ENCODE measurements around the gene ADORA3. TPM values are rescaled to one million over a fixed set of nuclear protein-coding genes. Genes with fewer than 3 reads are reported as not detected.
"Not testable (repeated sequence)": the region's sequence is repeated elsewhere in the genome, so short reads cannot be mapped to it uniquely, and the experiment has no call there.

ADORA3 gene
- not detected for polyA plus RNA-seq (2012; ENCODE audit: insufficient read depth, insufficient read length)

DNA sequence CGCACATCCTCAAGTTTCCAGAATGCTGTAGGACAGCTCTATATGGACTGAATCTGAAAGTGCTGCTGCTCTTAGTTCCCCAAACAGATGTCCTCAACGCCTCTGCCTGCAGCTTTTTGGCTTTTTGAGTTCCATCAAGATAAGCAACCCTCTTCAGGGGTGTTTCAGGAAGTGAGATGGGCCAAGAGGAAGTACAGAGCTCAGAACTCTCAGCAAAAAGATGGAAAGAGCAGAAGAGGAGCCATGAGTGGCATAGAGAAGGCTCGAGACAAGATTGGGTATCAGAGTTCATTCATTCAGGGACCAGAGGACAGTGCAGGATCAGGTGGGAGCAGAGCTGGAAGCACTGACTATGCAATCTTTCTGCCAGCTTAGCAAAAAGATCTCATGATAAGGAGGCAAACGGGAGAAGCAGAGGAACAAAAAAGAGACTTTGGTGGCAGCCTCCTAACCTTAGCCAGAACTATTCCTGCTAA is at the start of gene ADORA3, which contains the start of gene TMIGD3:
Gene ADORA3, minus strand, starts transcription at position 49 of the 476 bp plus-strand sequence. CDS start 279 bp downstream, outside the sequence.
Gene TMIGD3, minus strand, starts transcription at position 49 of the 476 bp plus-strand sequence. CDS start 279 bp downstream, outside the sequence.
- DNase-seq (ENCODE audit: low read depth, low spot score) = peak; percentile 55
- no peak within 1 kb of the TSS for H3K4me3 ChIP-seq (ENCODE audit: low read length)

DNA sequence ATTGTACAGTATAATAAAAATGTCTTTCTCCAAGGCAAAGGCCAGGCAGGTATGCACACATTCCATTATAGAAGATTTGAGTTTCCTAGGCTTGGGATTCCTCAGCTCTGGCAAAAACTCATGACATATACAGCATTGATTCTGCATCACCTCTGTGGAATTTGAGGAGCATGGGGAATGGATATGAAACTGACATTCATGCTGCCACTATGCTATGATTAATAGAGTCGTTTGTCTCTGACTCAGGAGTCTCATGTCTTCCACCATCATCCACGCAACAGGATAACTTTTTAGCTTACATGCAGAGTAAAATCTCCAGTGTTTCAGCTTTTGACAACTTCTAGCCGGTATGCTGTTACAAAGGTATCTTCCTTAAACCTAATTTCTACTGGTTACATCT is 49.8 kb upstream of the ADORA3 start:
- no peak overlapping the region for H3K4me3 ChIP-seq (ENCODE audit: low read length)
- no peak for DNase-seq (ENCODE audit: low read depth, low spot score)

DNA sequence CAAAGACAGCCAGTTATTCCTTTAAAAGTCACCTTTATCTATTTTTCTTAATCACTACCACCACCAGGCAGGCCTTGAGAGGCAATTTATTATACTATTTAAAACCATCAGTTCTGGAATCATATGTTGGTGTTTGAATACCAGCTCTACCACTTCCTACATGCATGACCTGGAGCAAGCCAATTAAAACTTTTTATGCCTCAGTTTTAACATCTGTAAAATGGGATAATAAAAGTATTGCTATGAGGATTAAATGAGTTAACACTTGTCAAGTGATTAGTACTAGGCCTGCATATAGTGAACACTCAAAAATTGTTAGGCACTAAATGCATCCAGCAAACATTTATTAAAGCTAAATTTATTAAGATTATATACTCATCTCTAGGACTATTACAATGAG is 49.2 kb upstream of the ADORA3 start:
- DNase-seq (ENCODE audit: low read depth, low spot score) = no peak
- H3K4me3 ChIP-seq (ENCODE audit: low read length) = no peak overlapping the region

- no peak overlapping the region for H3K4me3 ChIP-seq (ENCODE audit: low read length)
- no peak for DNase-seq (ENCODE audit: low read depth, low spot score)
Observed at GRCh38 chr1:111551623-111552411, 48.4 kb upstream of the ADORA3 start.

DNA sequence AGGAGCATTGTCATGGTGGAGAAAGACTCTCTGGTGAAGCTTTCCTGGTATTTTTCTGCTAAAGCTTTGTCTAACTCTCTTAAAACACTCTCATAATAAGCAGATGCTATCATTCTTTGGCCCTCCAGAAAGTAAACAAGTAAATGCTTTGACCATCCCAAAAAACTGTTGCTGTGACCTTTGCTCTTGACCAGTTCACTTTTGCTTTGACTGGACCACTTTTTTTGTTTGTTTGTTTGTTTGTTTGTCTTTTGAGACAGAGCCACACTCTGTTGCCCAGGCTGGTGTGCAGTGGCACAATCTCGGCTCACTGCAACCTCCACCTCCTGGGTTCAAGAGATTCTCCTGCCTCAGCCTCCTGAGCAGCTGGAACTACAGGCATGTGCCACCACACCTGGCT is 44.4 kb upstream of the ADORA3 start:
- not testable (repeated sequence) for DNase-seq (ENCODE audit: low read depth, low spot score); H3K4me3 ChIP-seq (ENCODE audit: low read length)

- H3K4me3 ChIP-seq (ENCODE audit: low read length) = no peak overlapping the region
Observed at GRCh38 chr1:111542187-111542586, 38.8 kb upstream of the ADORA3 start.

GRCh38 chr1:111541721-111542120 is 38.3 kb upstream of the ADORA3 start:
- no peak for DNase-seq (ENCODE audit: low read depth, low spot score)
- H3K4me3 ChIP-seq (ENCODE audit: low read length) = no peak overlapping the region

More at GRCh38 chr1:111542187-111542586, 38.8 kb upstream of the ADORA3 start:
- no peak for DNase-seq (ENCODE audit: low read depth, low spot score)

DNA sequence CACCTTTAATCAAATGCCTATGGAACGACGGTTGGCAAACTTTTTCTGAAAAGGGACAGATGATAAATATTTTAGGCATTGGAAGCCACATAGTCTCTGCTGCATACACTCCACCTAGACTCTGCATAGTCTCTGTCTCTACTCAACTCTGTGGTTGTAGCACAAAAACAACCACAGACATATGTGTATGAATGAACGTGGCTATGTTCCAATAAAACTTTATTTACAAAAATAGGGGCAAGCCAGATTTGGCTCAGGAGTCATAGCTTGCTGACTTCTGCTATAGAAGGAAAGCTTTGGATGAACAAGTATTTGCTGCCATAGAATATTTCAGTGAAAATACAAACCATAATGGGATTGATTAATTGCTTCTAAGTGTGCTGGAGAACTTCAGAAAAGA is 37.5 kb upstream of the ADORA3 start:
- H3K4me3 ChIP-seq (ENCODE audit: low read length) = no peak overlapping the region

DNA sequence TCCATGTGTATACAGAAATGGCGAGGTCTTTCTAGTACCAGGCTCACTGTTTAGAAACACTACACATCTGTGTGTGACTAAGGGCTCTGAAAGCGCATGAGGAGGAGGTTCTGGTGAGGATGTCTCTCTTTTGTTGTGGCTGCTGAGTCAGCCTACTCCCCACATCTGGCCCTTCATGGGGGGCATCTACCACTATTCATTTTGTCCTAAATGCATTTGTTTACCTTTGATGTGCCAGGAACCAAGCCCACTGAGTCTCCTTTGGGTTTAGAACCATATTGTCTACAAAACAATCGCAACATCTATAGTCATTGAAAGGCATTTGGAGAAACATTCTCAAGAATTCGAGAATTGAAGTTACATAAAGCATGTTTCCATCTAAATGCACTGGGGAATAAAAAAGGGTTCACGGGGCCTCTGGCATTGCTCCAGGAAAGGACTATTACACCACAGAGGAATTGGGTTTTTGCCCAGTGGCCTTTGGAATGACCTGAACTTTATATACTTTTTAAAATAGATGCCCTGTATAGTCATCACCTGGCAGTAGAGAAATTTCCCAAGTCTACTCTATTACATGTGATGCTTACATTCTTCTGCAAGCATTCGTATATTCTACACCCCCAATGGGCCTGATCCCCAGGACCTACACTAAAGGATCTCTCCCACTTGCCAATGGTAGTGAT is 35.1 kb upstream of the ADORA3 start:
- H3K4me3 ChIP-seq (ENCODE audit: low read length) = no peak overlapping the region

More for the DNA sequence above, 37.5 kb upstream of the ADORA3 start:
- DNase-seq (ENCODE audit: low read depth, low spot score) = no peak

GRCh38 chr1:111535256-111536191 is 32.1 kb upstream of the ADORA3 start:
- H3K4me3 ChIP-seq (ENCODE audit: low read length) = no peak overlapping the region
- DNase-seq (ENCODE audit: low read depth, low spot score) = no peak

More for the DNA sequence above, 35.1 kb upstream of the ADORA3 start:
- DNase-seq (ENCODE audit: low read depth, low spot score) = no peak

DNA sequence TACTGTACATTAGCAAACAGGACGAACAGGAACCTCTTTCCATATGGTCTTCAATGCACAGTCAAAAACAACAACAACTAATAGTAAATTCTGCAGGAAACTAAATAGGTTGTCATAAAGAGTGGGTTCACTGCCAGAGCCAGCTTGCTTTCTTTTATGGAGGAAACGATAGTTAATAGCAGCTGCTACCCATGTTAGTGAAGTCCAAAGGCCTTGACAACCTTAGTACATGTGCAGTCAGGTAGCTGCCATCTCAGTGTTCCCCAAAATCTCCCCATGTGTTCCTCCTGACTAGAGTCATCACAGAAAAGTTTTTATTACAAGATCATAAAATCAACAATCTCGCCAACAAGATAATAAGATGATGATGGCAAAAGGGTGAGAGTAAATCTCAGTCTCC is 16.6 kb upstream of the ADORA3 start:
- no peak for DNase-seq (ENCODE audit: low read depth, low spot score)
- H3K4me3 ChIP-seq (ENCODE audit: low read length) = no peak overlapping the region

DNA sequence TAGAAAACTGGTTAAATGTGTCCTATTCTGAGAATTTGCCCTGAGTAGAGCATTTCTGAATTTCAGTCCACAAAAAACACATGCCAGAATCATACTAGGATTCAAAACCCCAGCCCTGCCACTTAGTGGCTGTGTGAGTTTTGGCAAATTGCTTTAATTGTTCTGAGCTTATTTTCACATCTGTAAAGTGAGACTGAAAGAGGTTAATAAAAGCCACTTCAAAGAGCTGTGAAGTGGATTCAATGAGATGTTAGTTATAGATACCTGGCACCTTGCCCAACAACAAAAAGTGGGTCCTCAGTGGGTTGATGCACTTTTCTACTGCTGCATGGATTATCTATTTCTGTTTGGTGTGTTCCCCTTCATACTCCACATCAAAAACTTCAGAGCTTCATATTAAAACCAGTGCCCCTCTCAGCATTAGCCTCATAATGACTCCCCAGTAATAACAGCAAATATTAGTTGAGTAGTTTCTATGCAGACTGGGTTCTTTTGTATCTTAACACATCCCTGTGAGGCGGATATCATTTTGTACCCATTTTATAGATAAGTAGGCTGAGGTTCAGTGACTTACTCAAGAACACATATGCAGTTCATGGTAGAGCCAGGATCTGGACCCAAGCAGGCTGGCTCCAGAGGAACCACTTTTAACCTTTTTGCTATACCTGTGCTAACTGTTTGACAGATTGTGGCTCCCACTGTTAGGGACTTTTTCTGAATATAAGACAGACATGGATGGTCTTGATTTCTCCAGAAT is 14.2 kb upstream of the ADORA3 start:
- H3K4me3 ChIP-seq (ENCODE audit: low read length) = no peak overlapping the region
- DNase-seq (ENCODE audit: low read depth, low spot score) = peak; percentile 76

DNA sequence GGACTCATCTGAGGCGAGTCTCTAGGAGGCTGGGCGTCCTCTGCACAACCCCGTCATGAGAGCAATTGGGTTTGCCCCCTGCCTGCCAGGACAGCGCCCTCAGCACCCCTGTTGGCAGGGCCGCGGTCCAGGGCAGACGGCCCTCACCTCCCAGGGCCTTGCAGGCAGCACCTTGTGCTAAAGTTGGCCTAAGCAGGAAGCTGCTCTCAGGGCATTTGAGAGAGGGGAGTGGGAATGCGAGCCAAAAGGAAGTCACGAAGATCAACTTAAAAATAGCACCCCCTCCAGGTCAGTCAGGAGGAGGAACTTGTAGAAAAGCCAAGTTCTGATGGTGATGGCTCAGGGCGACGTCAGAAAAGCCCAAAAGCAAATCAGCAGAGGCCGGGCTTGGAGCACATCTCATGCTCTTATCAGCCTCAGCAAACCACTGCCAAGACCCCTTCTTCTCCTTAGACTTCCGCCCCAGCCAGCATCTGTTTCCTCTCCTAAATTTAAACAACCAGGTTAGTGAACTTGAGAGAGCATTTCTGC is 12.6 kb upstream of the ADORA3 start:
- H3K4me3 ChIP-seq (ENCODE audit: low read length) = no peak overlapping the region
- DNase-seq (ENCODE audit: low read depth, low spot score) = peak; percentile 79

DNA sequence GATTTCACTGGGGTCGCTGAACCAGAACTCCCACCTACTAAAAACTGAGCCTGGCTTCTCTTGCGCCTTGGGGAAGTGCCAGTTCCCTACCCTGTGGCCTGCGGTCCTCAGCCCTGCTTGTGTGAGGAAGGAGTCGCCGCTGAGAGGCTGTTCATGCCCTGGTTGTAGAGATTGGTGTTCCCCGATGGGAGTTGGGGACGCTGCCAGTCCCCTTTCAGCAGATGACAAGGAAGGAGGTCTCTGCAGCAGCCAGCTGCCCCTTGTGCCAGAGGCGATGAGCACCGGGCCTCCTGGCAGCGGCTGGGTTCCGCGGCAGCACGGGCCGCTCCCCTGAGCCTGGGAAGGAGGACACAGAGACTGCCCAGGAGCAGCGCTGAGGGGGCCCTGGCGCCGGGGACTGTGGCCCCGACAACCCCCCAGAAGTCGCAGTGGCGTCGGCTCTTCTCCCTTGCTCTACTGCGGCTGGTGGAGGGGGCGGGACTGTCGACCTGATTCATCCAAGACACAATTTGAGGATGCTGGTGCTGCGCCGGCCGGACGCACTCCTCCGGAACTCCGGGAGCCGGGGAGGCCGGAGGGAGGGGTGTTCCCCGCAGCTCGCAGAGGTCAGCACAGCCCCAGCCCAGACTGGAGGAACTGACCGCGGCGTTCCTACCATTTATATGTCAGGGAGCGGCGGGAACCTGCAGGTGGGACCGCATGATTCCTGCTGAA is 12.0 kb upstream of the ADORA3 start:
- DNase-seq (ENCODE audit: low read depth, low spot score) = no peak
- no peak overlapping the region for H3K4me3 ChIP-seq (ENCODE audit: low read length)

DNA sequence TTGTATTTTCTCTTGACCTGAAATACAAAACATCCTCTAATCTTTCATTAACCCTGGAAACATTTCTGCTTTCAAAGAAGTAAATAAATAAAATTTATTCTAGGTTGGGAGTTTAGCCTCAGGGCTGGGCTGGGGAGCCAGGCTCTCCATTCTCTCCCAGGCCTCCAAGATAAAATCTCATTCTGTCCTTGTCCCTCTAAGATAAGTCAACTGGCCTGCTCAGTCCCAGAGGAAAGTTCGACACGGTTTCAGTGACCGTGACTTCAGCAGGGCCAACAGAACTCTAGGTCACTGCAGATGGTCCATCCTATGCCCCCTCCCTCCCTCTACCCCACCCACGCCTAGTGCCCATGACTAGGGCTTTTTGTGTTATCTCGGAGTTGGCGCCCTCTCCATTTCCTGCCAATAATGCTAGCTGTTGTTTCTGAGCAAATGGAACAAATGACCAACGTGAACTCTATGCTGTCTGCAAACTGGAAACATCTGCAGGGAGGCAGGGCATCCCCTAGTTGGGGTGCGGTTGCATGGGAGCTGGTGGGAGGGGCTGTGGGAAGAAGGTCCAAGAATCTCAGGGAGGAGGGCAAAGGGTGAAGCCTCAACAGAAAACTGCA is 10.1 kb upstream of the ADORA3 start:
- DNase-seq (ENCODE audit: low read depth, low spot score) = no peak
- H3K4me3 ChIP-seq (ENCODE audit: low read length) = no peak overlapping the region

GRCh38 chr1:111512931-111513330 is 9.5 kb upstream of the ADORA3 start:
- H3K4me3 ChIP-seq (ENCODE audit: low read length) = no peak overlapping the region
- DNase-seq (ENCODE audit: low read depth, low spot score) = no peak

All from Jurkat, Clone E6-1 (cell line).